H1 (cell line): ENCODE data around the gene TTR. TPM values are rescaled to one million over a fixed set of nuclear protein-coding genes. Genes with fewer than 3 reads are reported as not detected.

Experiments used
- CTCF ChIA-PET: fragments of 300-600 bp; sonication (Branson Sonifier 250); formaldehyde crosslinking; loops from one replicate; lab custom pipeline; 2021; ENCODE audit not compliant: partially characterized antibody; lab: Charles Lee
- POLR2A ChIA-PET: fragments of 300-600 bp; sonication (Branson Sonifier 250); formaldehyde crosslinking; loops from one replicate; lab custom pipeline; 2021; ENCODE audit warnings: inconsistent platforms; ENCODE audit not compliant: partially characterized antibody; lab: Charles Lee
- DNase-seq, 2 experiments: peaks; one replicate each; pipeline versions ENCODE4 v3.0.0 to v3.0.0-alpha.2; 2010 to 2022; ENCODE audit warnings: low spot score in 2 of 2, low read depth in 1 of 2, mixed read lengths in 1 of 2
- FAIRE-seq: peaks from 2 replicates; lab custom pipeline; 2011; peaks lifted over from hg19 to GRCh38; lab: Jason Lieb, UNC
- H2AFZ ChIP-seq: 2 replicates; pipeline ENCODE4 v1.8.1; 2012; ENCODE audit warnings: low read length, inconsistent platforms
- H2AK5ac ChIP-seq: 2 replicates; pipeline ENCODE4 v1.6.1; 2013; ENCODE audit warnings: low read depth, low read length
- H2BK120ac ChIP-seq: replicated peaks from 2 replicates; pipeline ENCODE3; 2013; ENCODE audit warnings: low read depth, low read length, inconsistent platforms
- H2BK12ac ChIP-seq: 2 replicates; pipeline ENCODE4 v1.6.1; 2013; ENCODE audit warnings: low read depth, low read length
- H2BK15ac ChIP-seq: 2 replicates; pipeline ENCODE4 v1.6.1; 2013; ENCODE audit warnings: low read length
- H2BK20ac ChIP-seq: 2 replicates; pipeline ENCODE4 v1.6.1; 2013; ENCODE audit warnings: low read length
- H2BK5ac ChIP-seq: 2 replicates; pipeline ENCODE4 v1.6.1; 2013; ENCODE audit warnings: low read depth, low read length
- H3K14ac ChIP-seq: 2 replicates; pipeline ENCODE4 v1.6.1; 2013; ENCODE audit warnings: inconsistent platforms; ENCODE audit not compliant: insufficient read length
- H3K18ac ChIP-seq: 2 replicates; pipeline ENCODE4 v1.6.1; 2013; ENCODE audit warnings: low read length; ENCODE audit errors: extremely low read depth
- H3K23ac ChIP-seq: 2 replicates; pipeline ENCODE4 v1.6.1; 2013; ENCODE audit warnings: inconsistent platforms; ENCODE audit not compliant: insufficient read length
- H3K23me2 ChIP-seq: 2 replicates; pipeline ENCODE4 v1.6.1; 2013; ENCODE audit warnings: low read depth, low read length
- H3K27ac ChIP-seq: 2 replicates; pipeline ENCODE4 v1.6.1; 2011; ENCODE audit warnings: low read depth, low read length, inconsistent platforms
- H3K27me3 ChIP-seq, 4 experiments: replicated peaks in 1 of 4; 1 replicate in 1 of 4; 2 replicates in 3 of 4; pipeline versions ENCODE4 v1.6.1 to v1.8.1; 2011 to 2013; ENCODE audit warnings: low read length in 3 of 4, mild to moderate bottlenecking in 3 of 4, inconsistent platforms in 2 of 4, mixed read lengths in 2 of 4, moderate library complexity in 1 of 4; ENCODE audit not compliant: control insufficient read depth in 3 of 4, insufficient read depth in 3 of 4; ENCODE audit errors: extremely low read depth in 1 of 4
- H3K36me3 ChIP-seq, 4 experiments: 2 replicates each; pipeline versions ENCODE4 v1.6.1 to v1.8.1; 2011 to 2013; ENCODE audit warnings: mild to moderate bottlenecking in 4 of 4, low read length in 3 of 4, moderate library complexity in 2 of 4, control low read depth in 1 of 4, inconsistent platforms in 1 of 4; ENCODE audit not compliant: insufficient read depth in 4 of 4, control insufficient read depth in 2 of 4
- H3K4ac ChIP-seq: replicated peaks from 2 replicates; pipeline ENCODE3; 2013; ENCODE audit warnings: low read length, low read depth, mixed read lengths, inconsistent platforms; ENCODE audit not compliant: insufficient read length
- H3K4me1 ChIP-seq, 4 experiments: replicated peaks in 1 of 4; 1 replicate in 1 of 4; 2 replicates in 3 of 4; pipeline versions ENCODE4 v1.6.1 to v1.8.1; 2011 to 2013; ENCODE audit warnings: low read length in 3 of 4, inconsistent platforms in 2 of 4, mixed read lengths in 1 of 4; ENCODE audit not compliant: insufficient read depth in 4 of 4, control insufficient read depth in 3 of 4
- H3K4me2 ChIP-seq, 2 experiments: 2 replicates each; pipeline versions ENCODE4 v1.6.1 to v1.8.1; 2011 to 2013; ENCODE audit warnings: low read depth in 2 of 2, low read length in 2 of 2, control low read depth in 1 of 2, inconsistent platforms in 1 of 2, mild to moderate bottlenecking in 1 of 2; ENCODE audit not compliant: insufficient read depth in 1 of 2
- H3K4me3 ChIP-seq, 4 experiments: fragments of 200-600, 300-600 bp in 1 of 4; sonication (generic), shearing (Covaris generic), sonication (Bioruptor Twin) in 1 of 4; 2 replicates each; pipeline versions ENCODE4 v1.5.1 to v1.8.1; 2011 to 2016; ENCODE audit warnings: low read length in 4 of 4, low read depth in 3 of 4, control low read depth in 2 of 4, inconsistent platforms in 2 of 4, mild to moderate bottlenecking in 2 of 4, mixed read lengths in 1 of 4, moderate library complexity in 1 of 4; ENCODE audit not compliant: insufficient read depth in 2 of 4; ENCODE audit errors: extremely low read depth in 1 of 4
- H3K56ac ChIP-seq: replicated peaks from 2 replicates; pipeline ENCODE3; 2013; ENCODE audit warnings: low read depth, mild to moderate bottlenecking, mixed read lengths, low read length, inconsistent platforms; ENCODE audit not compliant: insufficient read length
- H3K79me1 ChIP-seq: 2 replicates; pipeline ENCODE4 v1.6.1; 2013; ENCODE audit warnings: low read depth, low read length, control low read depth
- H3K79me2 ChIP-seq, 2 experiments: 2 replicates each; pipeline versions ENCODE4 v1.6.1 to v1.8.1; 2012 to 2013; ENCODE audit warnings: low read length in 2 of 2, mild to moderate bottlenecking in 2 of 2, inconsistent platforms in 1 of 2; ENCODE audit not compliant: insufficient read depth in 2 of 2, control insufficient read depth in 1 of 2
- H3K9ac ChIP-seq, 4 experiments: replicated peaks in 1 of 4; 1 replicate in 1 of 4; 2 replicates in 3 of 4; pipeline versions ENCODE4 v1.6.1 to v1.8.1; 2011 to 2013; ENCODE audit warnings: low read depth in 3 of 4, low read length in 3 of 4, control low read depth in 2 of 4, mild to moderate bottlenecking in 2 of 4, moderate library complexity in 2 of 4, inconsistent platforms in 1 of 4; ENCODE audit errors: extremely low read depth in 1 of 4
- H3K9me3 ChIP-seq, 2 experiments: 2 replicates each; pipeline versions ENCODE4 v1.6.1 to v1.8.1; 2012 to 2013; ENCODE audit warnings: mild to moderate bottlenecking in 2 of 2, moderate library complexity in 2 of 2, control low read depth in 1 of 2, inconsistent platforms in 1 of 2, low read depth in 1 of 2, low read length in 1 of 2, mixed read lengths in 1 of 2; ENCODE audit not compliant: insufficient read depth in 2 of 2
- H4K20me1 ChIP-seq, 2 experiments: replicated peaks in 1 of 2; 2 replicates each; pipeline versions ENCODE3 to v1.8.1; 2011 to 2013; ENCODE audit warnings: inconsistent platforms in 2 of 2, low read length in 2 of 2, mild to moderate bottlenecking in 1 of 2; ENCODE audit not compliant: insufficient read depth in 2 of 2, control insufficient read depth in 1 of 2
- H4K5ac ChIP-seq: 2 replicates; pipeline ENCODE4 v1.6.1; 2013; ENCODE audit warnings: low read length, low read depth, mixed read lengths, inconsistent platforms; ENCODE audit not compliant: insufficient read length
- H4K8ac ChIP-seq: 2 replicates; pipeline ENCODE4 v1.8.0; 2013; ENCODE audit warnings: mild to moderate bottlenecking, moderate library complexity, low read length, inconsistent platforms; ENCODE audit not compliant: insufficient read depth; ENCODE audit errors: extremely low read depth
- H4K91ac ChIP-seq: replicated peaks from 2 replicates; pipeline ENCODE3; 2013; ENCODE audit warnings: low read length, mixed read lengths, inconsistent platforms; ENCODE audit not compliant: insufficient read length
- EP300 ChIP-seq, 2 experiments: IDR thresholded peaks; 1 replicate in 1 of 2; 2 replicates in 1 of 2; pipeline ENCODE4 v1.6.1; 2011 to 2012; ENCODE audit warnings: low read depth in 2 of 2, low read length in 2 of 2, mild to moderate bottlenecking in 2 of 2, borderline replicate concordance in 1 of 2, inconsistent platforms in 1 of 2, moderate library complexity in 1 of 2
- JUN ChIP-seq: IDR thresholded peaks from 2 replicates; pipeline ENCODE4 v1.6.1; 2011; ENCODE audit warnings: low read depth, mild to moderate bottlenecking, improper control_type of control experiment, low read length
- SIX5 ChIP-seq: IDR thresholded peaks from 2 replicates; pipeline ENCODE4 v1.6.1; 2011; ENCODE audit warnings: mild to moderate bottlenecking, low read depth, low read length
- WGBS, 2 experiments: shearing (Covaris generic) in 1 of 2; methylation state at CpG; one replicate each; pipeline versions ENCODE4 v1.1.6 to v1.1.7; 2013 to 2015; ENCODE audit warnings: low lambda C conversion rate in 2 of 2, mixed read lengths in 2 of 2, inconsistent platforms in 1 of 2, low coverage in 1 of 2, missing lambda C conversion rate in 1 of 2; ENCODE audit not compliant: insufficient replicate concordance in 2 of 2, insufficient coverage in 1 of 2, insufficient read length in 1 of 2; ENCODE audit errors: extremely low coverage in 1 of 2, missing lambda C conversion rate in 1 of 2; 5-methylcytosine and 5-hydroxymethylcytosine counted together
- polyA plus RNA-seq, 7 experiments: library from polyadenylated mRNA; depleted of rRNA in 3 of 7; stranded (reverse) in 5 of 7; unstranded in 2 of 7; fragments of >200 nt in 5 of 7; fragments of 200-250 nt in 2 of 7; gene quantifications; 1 replicate in 5 of 7; 2 replicates in 1 of 7; 4 replicates in 1 of 7; pipeline versions ENCODE4 v1.2.1 to v1.2.3, GENCODE V29; 2011 to 2013; ENCODE audit warnings: missing spikeins in 2 of 7, mixed read lengths in 2 of 7
- total RNA-seq: library from RNA; stranded (reverse); fragmentation: NEBNext Ultra II Directional; extraction: Animal tissue kit (Norgen Biotek cat#: 25700); gene quantifications from 2 replicates; pipeline ENCODE4 v1.2.1, GENCODE V29; 2021

TTR gene
- total and polyA plus RNA-seq, 2 of the 8 experiments (the other 6 are each of a cell fraction or from before 2014, with no cell fraction given), result not detected

DNA sequence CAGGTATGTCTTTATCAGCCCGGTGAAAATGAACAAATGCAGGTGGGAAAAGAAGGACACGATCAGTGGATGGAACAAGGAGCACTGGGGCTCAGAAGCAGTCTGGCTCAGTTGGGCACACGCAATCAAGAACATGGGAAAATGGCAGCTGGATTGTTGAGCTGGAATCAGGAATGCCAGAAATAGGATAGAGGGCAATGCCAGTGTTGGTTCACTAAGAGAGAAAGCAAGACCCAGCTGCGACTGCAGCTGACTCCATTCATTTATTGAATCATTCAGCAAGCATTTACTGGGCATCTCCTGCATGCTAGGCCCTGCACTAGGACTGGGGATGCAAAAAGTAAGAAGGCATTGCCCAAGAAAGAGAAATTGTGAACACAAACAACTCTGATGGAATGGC lies 13.6 kb upstream of the TTR start:
- WGBS, 2 experiments, result 93% methylated on average over 4 of the region's 4 CpGs; no CpG with 5 or more reads in 1 of the 2 experiments
- Histone ChIP-seq H4K5ac (no peak overlapping the region), H3K79me2 (no peaks in the 10 kb centered on the region), H3K9ac (no peak overlapping the region), H3K27ac (no peak overlapping the region), H3K18ac (no peak overlapping the region), H3K4ac (no peak overlapping the region), H3K23me2 (no peaks in the 10 kb centered on the region), H2AFZ (peak overlapping the region; percentile 0; the same call in 1 of the 2 replicates), H2BK5ac (no peak overlapping the region), H4K20me1 (no peaks in the 10 kb centered on the region), H3K36me3 (no peaks in the 10 kb centered on the region), H4K91ac (no peak overlapping the region), H3K4me2 (no peak overlapping the region), H2AK5ac (no peak overlapping the region), H3K9me3 (no peaks in the 10 kb centered on the region), H3K56ac (no peak overlapping the region), H3K14ac (no peak overlapping the region), H2BK120ac (no peak overlapping the region), H3K27me3 (no peaks in the 10 kb centered on the region), H2BK20ac (no peak overlapping the region), H2BK15ac (no peak overlapping the region), H3K4me1 (no peaks in the 10 kb centered on the region), H3K23ac (no peak overlapping the region), H2BK12ac (no peak overlapping the region)
- CTCF ChIA-PET, result interaction anchor here (1.0 kb wide), 1 partner anchor 22 kb away, joined by 3 read pairs; no protein-coding TSS in a partner anchor
- no peak for FAIRE-seq
- POLR2A ChIA-PET, result no interaction called here
- no peak for TF ChIP-seq JUN
- no peak for TF ChIP-seq EP300 (IDR thresholded peaks at IDR 0.05; ENCODE audit: borderline replicate concordance in 1 of 2, low read depth in 2 of 2, low read length in 2 of 2)
- no peak for TF ChIP-seq SIX5
- TF ChIP-seq, all 59 proteins: peak for 0
- no peaks in the 10 kb centered on the region for H3K79me1 ChIP-seq
- no peak overlapping the region for H4K8ac ChIP-seq
- H3K4me3 ChIP-seq, result no peak overlapping the region
- no peak for DNase-seq
